Ishikawa (cell line): ENCODE data around the gene C10orf105.

Experiments
- CEBPB ChIP-seq: IDR thresholded peaks from 2 replicates; pipeline ENCODE4 v1.6.1; 2012
- CREB1 ChIP-seq: IDR thresholded peaks from 2 replicates; pipeline ENCODE4 v1.6.1; 2012; ENCODE audit warnings: low read depth
- EGR1 ChIP-seq: IDR thresholded peaks from 2 replicates; pipeline ENCODE4 v1.6.1; 2012
- EP300 ChIP-seq: IDR thresholded peaks from 2 replicates; pipeline ENCODE4 v1.6.1; 2012; ENCODE audit warnings: borderline replicate concordance
- FOXM1 ChIP-seq: IDR thresholded peaks from 2 replicates; pipeline ENCODE4 v1.6.1; 2012; ENCODE audit warnings: low read depth, borderline replicate concordance
- NFIC ChIP-seq: IDR thresholded peaks from 2 replicates; pipeline ENCODE4 v1.6.1; 2012
- RAD21 ChIP-seq: IDR thresholded peaks from 2 replicates; pipeline ENCODE4 v1.6.1; 2012; ENCODE audit warnings: low read depth
- TAF1 ChIP-seq: IDR thresholded peaks from 2 replicates; pipeline ENCODE4 v1.6.1; 2012; ENCODE audit warnings: low read depth, mild to moderate bottlenecking
- TCF12 ChIP-seq: IDR thresholded peaks from 2 replicates; pipeline ENCODE4 v1.6.1; 2012; ENCODE audit warnings: low read depth
- TEAD4 ChIP-seq: IDR thresholded peaks from 2 replicates; pipeline ENCODE4 v1.6.1; 2012
- YY1 ChIP-seq: IDR thresholded peaks from 2 replicates; pipeline ENCODE4 v1.6.1; 2012; ENCODE audit warnings: low read depth
- ZBTB7A ChIP-seq: IDR thresholded peaks from 2 replicates; pipeline ENCODE4 v1.6.1; 2012; ENCODE audit warnings: low read depth
- TF ChIP-seq, protein P1 (sequence below): IDR thresholded peaks from 2 replicates; pipeline ENCODE4 v1.6.1; 2012
- TF ChIP-seq, protein P2 (sequence below): IDR thresholded peaks from 2 replicates; pipeline ENCODE4 v1.6.1; 2012
- TF ChIP-seq, protein P3 (sequence below): IDR thresholded peaks from 2 replicates; pipeline ENCODE4 v1.6.1; 2012; ENCODE audit warnings: low read depth, mild to moderate bottlenecking

The C10orf105 gene

DNA sequence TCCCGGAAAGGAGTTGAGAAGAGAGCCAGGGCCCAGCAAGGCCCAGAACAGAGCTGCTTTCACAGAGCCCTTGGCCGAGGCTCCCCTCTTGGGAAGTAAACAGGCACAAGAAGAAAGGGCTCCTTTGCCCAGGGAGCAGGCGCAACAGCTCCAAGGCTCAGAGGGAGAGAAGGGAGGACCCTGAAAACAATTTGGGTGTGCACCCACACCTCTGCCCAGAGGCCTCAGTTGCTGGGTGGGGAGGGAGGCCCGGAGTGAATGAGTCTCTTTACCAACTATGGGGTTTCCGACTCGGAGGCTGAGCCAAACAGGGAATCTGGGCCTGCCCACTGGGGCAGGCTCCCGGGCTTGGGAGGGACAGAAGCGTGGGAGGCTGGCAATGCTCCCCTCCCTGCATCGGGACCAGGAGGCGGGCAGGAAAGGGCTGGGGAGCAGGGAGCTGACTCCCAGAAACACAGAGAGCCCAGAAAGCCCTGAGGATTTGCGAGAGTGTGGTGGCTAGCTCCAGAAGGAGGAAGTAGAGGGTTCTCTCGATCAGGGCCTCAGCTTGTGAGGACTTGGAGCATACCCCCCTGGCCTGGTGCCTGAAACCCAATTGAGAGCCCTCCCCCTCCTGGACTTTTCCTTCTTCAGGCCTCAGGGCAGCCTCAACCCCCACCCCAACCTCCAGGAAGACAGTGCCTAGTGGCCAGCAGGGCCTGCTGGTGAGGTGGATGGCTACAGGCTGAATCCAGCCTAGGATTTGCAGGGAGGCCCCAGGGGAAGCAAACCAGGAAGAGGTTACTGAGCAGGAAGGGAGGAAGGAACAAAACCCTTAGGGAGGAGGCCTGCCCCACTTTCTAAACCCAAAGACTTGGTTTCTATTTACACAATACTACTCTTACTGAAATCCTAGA, 6.2 kb downstream of the C10orf105 start:
- TF ChIP-seq TCF12 (no peak), EGR1 (peak; percentile 84), RAD21 (peak; percentile 9; the same call in 1 of the 2 replicates), EP300 (no peak)
- TF ChIP-seq, protein P1, sequence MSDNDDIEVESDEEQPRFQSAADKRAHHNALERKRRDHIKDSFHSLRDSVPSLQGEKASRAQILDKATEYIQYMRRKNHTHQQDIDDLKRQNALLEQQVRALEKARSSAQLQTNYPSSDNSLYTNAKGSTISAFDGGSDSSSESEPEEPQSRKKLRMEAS: peak; percentile 27; the same call in 1 of the 2 replicates

DNA sequence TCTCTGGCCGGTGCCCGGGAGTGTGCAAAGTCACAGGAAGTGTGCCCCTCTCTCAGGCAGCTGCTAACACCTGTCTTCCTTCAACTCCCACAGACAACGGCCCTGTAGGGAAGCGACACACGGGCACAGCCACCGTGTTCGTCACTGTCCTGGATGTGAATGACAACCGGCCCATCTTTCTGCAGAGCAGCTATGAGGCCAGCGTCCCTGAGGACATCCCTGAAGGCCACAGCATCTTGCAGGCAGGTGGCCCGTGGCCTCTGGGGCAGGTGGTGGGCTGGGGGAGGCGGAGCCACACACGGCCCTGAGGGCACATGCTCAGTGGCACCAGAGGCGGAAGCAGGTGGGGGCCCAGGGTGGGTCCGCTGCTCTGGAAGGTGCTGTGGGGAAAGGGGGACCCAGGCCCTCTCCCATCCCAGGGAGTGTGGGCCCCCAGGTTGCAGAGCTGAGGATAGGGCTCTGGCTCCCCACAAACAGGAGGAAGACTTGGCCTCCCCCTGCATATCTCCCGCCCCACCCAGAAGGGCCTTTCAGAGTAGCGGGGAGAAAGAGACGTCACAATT, 6.9 kb downstream of the C10orf105 start:
- TF ChIP-seq NFIC (no peak), CREB1 (no peak), TAF1 (no peak), CEBPB (no peak), YY1 (no peak), FOXM1 (no peak), EP300 (no peak), ZBTB7A (no peak), TCF12 (no peak), EGR1 (no peak), TEAD4 (no peak)
- TF ChIP-seq, protein P1: no peak
- TF ChIP-seq, protein P2, sequence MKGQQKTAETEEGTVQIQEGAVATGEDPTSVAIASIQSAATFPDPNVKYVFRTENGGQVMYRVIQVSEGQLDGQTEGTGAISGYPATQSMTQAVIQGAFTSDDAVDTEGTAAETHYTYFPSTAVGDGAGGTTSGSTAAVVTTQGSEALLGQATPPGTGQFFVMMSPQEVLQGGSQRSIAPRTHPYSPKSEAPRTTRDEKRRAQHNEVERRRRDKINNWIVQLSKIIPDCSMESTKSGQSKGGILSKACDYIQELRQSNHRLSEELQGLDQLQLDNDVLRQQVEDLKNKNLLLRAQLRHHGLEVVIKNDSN: no peak
- TF ChIP-seq, protein P3, sequence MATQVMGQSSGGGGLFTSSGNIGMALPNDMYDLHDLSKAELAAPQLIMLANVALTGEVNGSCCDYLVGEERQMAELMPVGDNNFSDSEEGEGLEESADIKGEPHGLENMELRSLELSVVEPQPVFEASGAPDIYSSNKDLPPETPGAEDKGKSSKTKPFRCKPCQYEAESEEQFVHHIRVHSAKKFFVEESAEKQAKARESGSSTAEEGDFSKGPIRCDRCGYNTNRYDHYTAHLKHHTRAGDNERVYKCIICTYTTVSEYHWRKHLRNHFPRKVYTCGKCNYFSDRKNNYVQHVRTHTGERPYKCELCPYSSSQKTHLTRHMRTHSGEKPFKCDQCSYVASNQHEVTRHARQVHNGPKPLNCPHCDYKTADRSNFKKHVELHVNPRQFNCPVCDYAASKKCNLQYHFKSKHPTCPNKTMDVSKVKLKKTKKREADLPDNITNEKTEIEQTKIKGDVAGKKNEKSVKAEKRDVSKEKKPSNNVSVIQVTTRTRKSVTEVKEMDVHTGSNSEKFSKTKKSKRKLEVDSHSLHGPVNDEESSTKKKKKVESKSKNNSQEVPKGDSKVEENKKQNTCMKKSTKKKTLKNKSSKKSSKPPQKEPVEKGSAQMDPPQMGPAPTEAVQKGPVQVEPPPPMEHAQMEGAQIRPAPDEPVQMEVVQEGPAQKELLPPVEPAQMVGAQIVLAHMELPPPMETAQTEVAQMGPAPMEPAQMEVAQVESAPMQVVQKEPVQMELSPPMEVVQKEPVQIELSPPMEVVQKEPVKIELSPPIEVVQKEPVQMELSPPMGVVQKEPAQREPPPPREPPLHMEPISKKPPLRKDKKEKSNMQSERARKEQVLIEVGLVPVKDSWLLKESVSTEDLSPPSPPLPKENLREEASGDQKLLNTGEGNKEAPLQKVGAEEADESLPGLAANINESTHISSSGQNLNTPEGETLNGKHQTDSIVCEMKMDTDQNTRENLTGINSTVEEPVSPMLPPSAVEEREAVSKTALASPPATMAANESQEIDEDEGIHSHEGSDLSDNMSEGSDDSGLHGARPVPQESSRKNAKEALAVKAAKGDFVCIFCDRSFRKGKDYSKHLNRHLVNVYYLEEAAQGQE: no peak

DNA sequence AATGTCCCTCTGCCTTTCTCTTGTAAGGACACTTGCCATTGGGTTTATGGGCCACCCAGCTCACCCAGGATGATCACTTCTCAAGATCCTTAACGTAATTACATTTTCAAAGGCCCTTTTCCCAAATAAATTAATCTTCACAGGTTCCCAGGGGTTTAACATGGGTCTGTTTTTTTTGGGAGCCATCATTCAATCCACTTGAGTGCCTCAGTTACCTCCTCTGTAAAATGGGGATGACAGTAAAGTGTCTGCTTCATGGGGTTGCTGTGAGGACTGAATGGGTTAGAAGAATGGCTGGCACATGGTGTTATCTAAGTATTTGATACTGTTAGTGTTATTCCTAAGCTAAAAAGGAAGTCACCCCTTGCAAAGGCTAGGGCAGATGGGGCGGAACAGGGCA, 7.4 kb downstream of the C10orf105 start:
- no peak for TF ChIP-seq YY1
- no peak for TF ChIP-seq NFIC
- TF ChIP-seq, protein P2: no peak
- TF ChIP-seq TEAD4: no peak
- TF ChIP-seq ZBTB7A: no peak
- no peak for TF ChIP-seq RAD21
- TF ChIP-seq, protein P3: no peak
- no peak for TF ChIP-seq EP300
- TF ChIP-seq TCF12: no peak
- TF ChIP-seq CEBPB: no peak

DNA sequence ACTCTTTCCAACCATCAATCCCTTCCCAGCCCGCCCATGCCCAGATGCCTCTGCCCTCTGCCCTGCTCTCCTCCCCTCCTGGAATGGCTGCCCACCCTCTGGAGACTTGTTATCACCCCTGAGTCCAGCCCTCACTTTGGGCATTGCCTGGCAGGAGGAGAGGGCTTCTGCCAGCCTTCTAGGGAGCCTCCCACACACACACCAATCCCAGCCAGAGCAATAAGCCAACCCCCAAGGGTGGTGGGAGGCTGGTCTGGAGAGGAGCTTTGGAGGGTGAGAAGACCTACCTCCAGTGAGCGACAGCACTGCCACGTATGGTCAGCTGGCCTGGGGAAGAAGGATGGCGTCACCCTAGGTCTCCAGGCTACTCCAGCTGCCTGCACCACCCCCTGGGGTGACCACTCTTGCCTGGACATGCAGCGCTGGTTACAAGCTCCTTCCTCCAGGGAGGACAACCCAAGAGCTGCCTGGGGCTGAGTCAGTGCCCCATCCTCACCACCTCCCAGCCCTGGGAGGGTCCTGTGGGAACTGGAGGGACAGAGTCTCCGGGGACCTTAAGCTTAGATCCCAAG, 8.4 kb downstream of the C10orf105 start:
- no peak for TF ChIP-seq TCF12
- TF ChIP-seq FOXM1: no peak
- TF ChIP-seq YY1: no peak
- no peak for TF ChIP-seq EGR1
- TF ChIP-seq EP300: no peak
- TF ChIP-seq, protein P3: no peak
- TF ChIP-seq CREB1: no peak
- TF ChIP-seq TAF1: no peak
- TF ChIP-seq ZBTB7A: no peak
- TF ChIP-seq, protein P2: no peak
- no peak for TF ChIP-seq NFIC
- TF ChIP-seq, protein P1: no peak
- no peak for TF ChIP-seq CEBPB
- no peak for TF ChIP-seq RAD21
- TF ChIP-seq TEAD4: no peak
